Fibroblast of villous mesenchyme (primary cell): ENCODE data around the gene SNX27. TPM values are rescaled to one million over a fixed set of nuclear protein-coding genes. Genes with fewer than 3 reads are reported as not detected.
"Not testable (repeated sequence)": the region's sequence is repeated elsewhere in the genome, so short reads cannot be mapped to it uniquely, and the experiment has no call there.

Experiments used
- DNase-seq: peaks from one replicate; pipeline ENCODE4 v3.0.0-alpha.2; 2010; ENCODE audit warnings: low read depth
- H3K4me3 ChIP-seq: 2 replicates; pipeline ENCODE4 v1.5.1; 2011; ENCODE audit warnings: low read depth, mild to moderate bottlenecking, low read length
- CTCF ChIP-seq: IDR thresholded peaks from 2 replicates; pipeline ENCODE4 v1.5.1; 2012; ENCODE audit warnings: low read depth, mild to moderate bottlenecking, low read length; ENCODE audit not compliant: insufficient read depth
- total RNA-seq: library from RNA; depleted of rRNA; stranded (reverse); fragments of >200 nt; gene quantifications from 2 replicates; pipeline ENCODE4 v1.2.3, GENCODE V29; 2012

The SNX27 gene
- total RNA-seq, 1 donor: 34.5 TPM

- no peak for TF ChIP-seq CTCF
- DNase-seq: peak; percentile 85
Observed at GRCh38 chr1:151653397-151653796, 41.5 kb downstream of the SNX27 start.

GRCh38 chr1:151655371-151655770 is 43.5 kb downstream of the SNX27 start:
- DNase-seq: peak; percentile 26
- TF ChIP-seq CTCF: no peak
- H3K4me3 ChIP-seq: no peak overlapping the region

More at GRCh38 chr1:151653397-151653796, 41.5 kb downstream of the SNX27 start:
- no peak overlapping the region for H3K4me3 ChIP-seq

DNA sequence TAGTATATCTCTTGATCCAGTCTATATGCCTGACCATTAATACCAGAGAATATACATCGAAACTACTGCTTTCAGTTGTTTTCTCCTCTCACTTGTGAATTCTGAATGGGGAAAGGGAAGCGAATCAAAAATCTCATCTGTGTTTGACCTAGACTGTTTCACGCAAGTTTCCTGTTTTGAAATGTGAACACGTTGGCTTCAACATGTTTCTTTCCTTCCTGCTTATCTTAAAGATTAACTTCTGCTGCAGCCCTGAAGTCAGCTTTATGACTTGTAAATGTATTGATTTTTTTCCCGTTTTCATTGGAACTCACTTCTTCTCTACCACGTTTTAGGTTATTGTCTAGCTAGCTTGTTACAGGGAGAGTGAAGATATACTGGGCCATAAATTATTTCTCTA is 49.9 kb downstream of the SNX27 start:
- DNase-seq: no peak
- H3K4me3 ChIP-seq: no peak overlapping the region
- no peak for TF ChIP-seq CTCF

DNA sequence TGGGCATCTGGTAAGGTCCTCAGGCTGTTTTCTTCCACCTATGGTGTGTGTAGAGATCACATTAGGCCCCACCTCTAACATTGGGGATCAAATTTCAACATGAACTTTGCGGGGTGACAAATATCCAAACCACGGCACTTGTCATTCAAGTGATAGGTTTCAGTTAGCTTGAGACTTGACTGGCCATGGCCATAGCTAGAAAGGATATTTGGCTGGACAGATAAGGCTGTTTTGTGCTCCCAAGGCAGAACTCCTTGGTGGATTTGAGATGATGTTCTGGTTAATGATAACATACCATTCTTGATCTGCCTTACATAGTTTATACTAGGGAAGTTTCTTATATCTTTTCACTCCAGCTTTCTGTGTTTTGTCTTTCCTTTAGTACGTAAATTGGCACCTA is 56.2 kb downstream of the SNX27 start:
- TF ChIP-seq CTCF: no peak
- DNase-seq: no peak
- no peak overlapping the region for H3K4me3 ChIP-seq

- not testable (repeated sequence) for DNase-seq, H3K4me3 ChIP-seq
Observed at GRCh38 chr1:151670036-151670675, 58.3 kb downstream of the SNX27 start.

GRCh38 chr1:151673407-151673806 is 61.6 kb downstream of the SNX27 start:
- H3K4me3 ChIP-seq: no peak overlapping the region

DNA sequence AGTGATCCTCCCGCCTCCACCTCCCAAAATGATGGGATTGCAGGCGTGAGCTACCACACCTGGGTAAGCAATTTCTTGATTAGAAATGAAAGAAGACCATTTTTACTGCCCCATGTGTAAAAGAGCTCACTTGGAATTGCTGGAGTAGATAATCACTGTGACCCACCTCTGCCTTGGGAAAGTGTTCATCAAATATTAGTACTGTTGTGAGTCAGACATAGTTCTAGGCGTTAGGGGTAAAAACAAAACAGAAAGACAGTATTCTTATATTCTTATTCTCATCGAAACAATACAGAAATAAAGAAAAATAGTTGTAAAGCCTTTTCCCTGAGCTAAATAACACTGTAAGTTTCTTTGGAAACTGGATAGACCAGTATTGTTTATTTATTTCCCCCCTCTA is 68.5 kb downstream of the SNX27 start:
- TF ChIP-seq CTCF: no peak
- DNase-seq: peak; percentile 13
- no peak overlapping the region for H3K4me3 ChIP-seq

More at GRCh38 chr1:151673407-151673806, 61.6 kb downstream of the SNX27 start:
- DNase-seq: no peak
- TF ChIP-seq CTCF: no peak
